ENCODE measurements around the gene SCAMP2. TPM values are rescaled to one million over a fixed set of nuclear protein-coding genes. Genes with fewer than 3 reads are reported as not detected.

Gene SCAMP2
- total RNA-seq, 1 experiment from 2014 or later = 97.4 TPM

DNA sequence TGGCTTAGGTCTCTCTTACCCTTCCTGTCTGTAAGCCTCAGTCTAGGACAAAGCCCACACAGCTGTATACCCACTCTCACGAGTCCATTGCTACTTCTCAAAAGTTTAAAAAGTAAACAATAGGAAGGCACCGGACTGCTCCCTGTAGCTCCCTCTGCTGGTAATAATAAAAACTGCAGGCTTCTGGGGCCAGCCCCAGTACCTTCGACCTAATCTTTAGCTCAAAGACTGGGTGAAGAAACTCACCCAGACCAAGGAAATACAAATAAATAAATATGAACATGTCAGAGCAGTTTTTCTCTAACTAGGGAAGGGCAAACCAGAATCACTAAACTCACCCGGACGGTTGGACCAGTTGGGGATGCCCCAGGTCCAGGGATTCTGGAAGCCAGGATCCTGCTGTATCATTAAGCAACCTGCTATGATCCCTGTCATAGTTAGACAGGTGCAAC, 28.5 kb upstream of the SCAMP2 start:
- H3K36me3 Mint-ChIP-seq (ENCODE audit: insufficient read depth, unreplicated experiment) = peaks cover 92% of the 10 kb centered on the region
- CTCF ChIA-PET = interaction anchor here (0.5 to 2.0 kb wide), 29 partner anchors 9 to 131 kb away, joined by 3 to 22 read pairs (median 4); partner anchors contain the start of genes COX5A, MPI, RPP25 and SCAMP2

DNA sequence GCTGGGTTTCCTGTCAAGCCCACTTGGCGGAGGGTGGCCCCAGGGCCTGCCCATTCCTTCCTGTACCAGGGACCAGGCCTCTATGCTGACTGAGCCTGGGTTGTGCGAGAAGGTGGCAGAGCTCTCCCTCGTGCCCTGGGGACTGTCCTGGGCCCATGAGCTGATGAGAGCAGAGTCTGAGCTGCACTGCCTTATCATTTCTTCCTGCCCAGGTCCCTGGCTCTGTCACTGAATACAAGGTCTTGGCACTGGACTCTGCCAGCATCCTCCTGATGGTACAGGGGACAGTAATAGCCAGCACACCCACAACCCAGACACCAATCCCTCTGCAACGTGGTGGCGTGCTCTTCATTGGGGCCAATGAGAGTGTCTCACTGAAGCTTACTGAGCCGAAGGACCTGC, 24.1 kb upstream of the SCAMP2 start:
- Mint-ChIP-seq H3K27me3 (ENCODE audit: insufficient read depth, unreplicated experiment) (no peaks in the 10 kb centered on the region), H3K27ac (ENCODE audit: unreplicated experiment) (no peak overlapping the region), H3K4me3 (ENCODE audit: unreplicated experiment) (no peak overlapping the region), H3K36me3 (ENCODE audit: insufficient read depth, unreplicated experiment) (peaks cover 66% of the 10 kb centered on the region), H3K9me3 (ENCODE audit: unreplicated experiment) (no peaks in the 10 kb centered on the region), H3K4me1 (ENCODE audit: low read depth, unreplicated experiment) (no peaks in the 10 kb centered on the region)
- POLR2A ChIA-PET = interaction anchor here (1.1 to 1.3 kb wide), 2 partner anchors 9 to 27 kb away, joined by 3 to 4 read pairs; partner anchors contain the start of gene FAM219B
- BruUV-seq (replicated peaks) = no TSS peak
- Histone ChIP-seq H3K27me3 (replicated peaks; ENCODE audit: control insufficient read depth, insufficient read depth, low read length) (no peaks in the 10 kb centered on the region), H3K36me3 (ENCODE audit: control insufficient read depth, insufficient read depth, low read length) (no peaks in the 10 kb centered on the region), H3K4me3 (ENCODE audit: low read depth, low read length) (no peak overlapping the region), H3K4me1 (no peaks in the 10 kb centered on the region), H3K9me3 (no peaks in the 10 kb centered on the region)
- intact Hi-C loops (cut with micrococcal nuclease; ENCODE audit: unreplicated experiment) = loop anchor here (5.0 kb wide), 1 partner anchor 210 kb away; no protein-coding TSS in a partner anchor
- CTCF ChIA-PET = no interaction called here
- TF ChIP-seq, protein P1, sequence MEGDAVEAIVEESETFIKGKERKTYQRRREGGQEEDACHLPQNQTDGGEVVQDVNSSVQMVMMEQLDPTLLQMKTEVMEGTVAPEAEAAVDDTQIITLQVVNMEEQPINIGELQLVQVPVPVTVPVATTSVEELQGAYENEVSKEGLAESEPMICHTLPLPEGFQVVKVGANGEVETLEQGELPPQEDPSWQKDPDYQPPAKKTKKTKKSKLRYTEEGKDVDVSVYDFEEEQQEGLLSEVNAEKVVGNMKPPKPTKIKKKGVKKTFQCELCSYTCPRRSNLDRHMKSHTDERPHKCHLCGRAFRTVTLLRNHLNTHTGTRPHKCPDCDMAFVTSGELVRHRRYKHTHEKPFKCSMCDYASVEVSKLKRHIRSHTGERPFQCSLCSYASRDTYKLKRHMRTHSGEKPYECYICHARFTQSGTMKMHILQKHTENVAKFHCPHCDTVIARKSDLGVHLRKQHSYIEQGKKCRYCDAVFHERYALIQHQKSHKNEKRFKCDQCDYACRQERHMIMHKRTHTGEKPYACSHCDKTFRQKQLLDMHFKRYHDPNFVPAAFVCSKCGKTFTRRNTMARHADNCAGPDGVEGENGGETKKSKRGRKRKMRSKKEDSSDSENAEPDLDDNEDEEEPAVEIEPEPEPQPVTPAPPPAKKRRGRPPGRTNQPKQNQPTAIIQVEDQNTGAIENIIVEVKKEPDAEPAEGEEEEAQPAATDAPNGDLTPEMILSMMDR (IDR thresholded peaks at IDR 0.05; ENCODE audit: insufficient read depth in 1 of 2, low read depth in 1 of 2, low read length in 1 of 2, severe bottlenecking in 1 of 2, unreplicated experiment in 1 of 2) = no peak
- no peak for DNase-seq

More for the DNA sequence above, 28.5 kb upstream of the SCAMP2 start:
- Mint-ChIP-seq H3K9me3 (ENCODE audit: unreplicated experiment) (no peaks in the 10 kb centered on the region), H3K4me1 (ENCODE audit: low read depth, unreplicated experiment) (no peaks in the 10 kb centered on the region), H3K27me3 (ENCODE audit: insufficient read depth, unreplicated experiment) (no peaks in the 10 kb centered on the region), H3K27ac (ENCODE audit: unreplicated experiment) (no peak overlapping the region), H3K4me3 (ENCODE audit: unreplicated experiment) (no peak overlapping the region)
- no peak overlapping the region for H3K4me3 ChIP-seq (ENCODE audit: low read depth, low read length)
- peaks cover 4% of the 10 kb centered on the region; the same call in 1 of the 2 replicates for H3K4me1 ChIP-seq
- TF ChIP-seq, protein P1 (IDR thresholded peaks at IDR 0.05; ENCODE audit: insufficient read depth in 1 of 2, low read depth in 1 of 2, low read length in 1 of 2, severe bottlenecking in 1 of 2, unreplicated experiment in 1 of 2) = peak; percentile 72 to 87
- POLR2A ChIA-PET = interaction anchor here (0.6 to 1.2 kb wide), 4 partner anchors 12 to 302 kb away, joined by 3 to 13 read pairs (median 4); partner anchors contain the start of gene MPI
- DNase-seq = peak; percentile 66 to 81
- H3K27me3 ChIP-seq (replicated peaks; ENCODE audit: control insufficient read depth, insufficient read depth, low read length) = no peaks in the 10 kb centered on the region
- intact Hi-C loops (cut with micrococcal nuclease; ENCODE audit: unreplicated experiment) = loop anchor here (1.0 kb wide), 2 partner anchors 11 to 49 kb away; partner anchors contain the start of gene MPI
- BruUV-seq (replicated peaks) = no TSS peak
- H3K36me3 ChIP-seq (ENCODE audit: control insufficient read depth, insufficient read depth, low read length) = peaks cover 5% of the 10 kb centered on the region
- H3K9me3 ChIP-seq = no peaks in the 10 kb centered on the region

DNA sequence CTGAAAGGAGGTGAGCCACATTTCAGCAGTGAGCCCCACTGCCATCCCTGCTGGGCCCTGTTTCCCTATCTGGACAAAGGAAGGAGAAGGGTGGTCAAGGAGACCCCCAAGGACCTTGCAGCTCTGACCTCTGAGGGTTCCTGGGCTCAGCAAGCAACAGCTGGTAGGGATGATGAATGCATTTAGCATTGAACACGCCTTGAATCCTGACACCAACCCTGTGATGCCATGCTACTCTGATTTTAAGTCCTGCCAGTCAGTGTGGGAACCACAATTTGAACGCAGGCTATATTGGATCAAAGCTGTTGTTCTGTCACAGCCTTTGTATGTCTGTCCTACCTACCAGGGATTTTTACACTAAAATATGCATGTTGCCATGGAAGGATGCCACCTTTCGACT, 23.2 kb upstream of the SCAMP2 start:
- Mint-ChIP-seq H3K4me1 (ENCODE audit: low read depth, unreplicated experiment) (no peaks in the 10 kb centered on the region), H3K9me3 (ENCODE audit: unreplicated experiment) (no peaks in the 10 kb centered on the region), H3K27me3 (ENCODE audit: insufficient read depth, unreplicated experiment) (no peaks in the 10 kb centered on the region), H3K4me3 (ENCODE audit: unreplicated experiment) (no peak overlapping the region), H3K27ac (ENCODE audit: unreplicated experiment) (no peak overlapping the region), H3K36me3 (ENCODE audit: insufficient read depth, unreplicated experiment) (peaks cover 56% of the 10 kb centered on the region)
- Histone ChIP-seq H3K36me3 (ENCODE audit: control insufficient read depth, insufficient read depth, low read length) (no peaks in the 10 kb centered on the region), H3K27me3 (replicated peaks; ENCODE audit: control insufficient read depth, insufficient read depth, low read length) (no peaks in the 10 kb centered on the region), H3K9me3 (no peaks in the 10 kb centered on the region), H3K4me3 (ENCODE audit: low read depth, low read length) (no peak overlapping the region), H3K4me1 (no peaks in the 10 kb centered on the region)
- intact Hi-C loops (cut with micrococcal nuclease; ENCODE audit: unreplicated experiment) = loop anchor here (5.0 kb wide), 1 partner anchor 209 kb away; no protein-coding TSS in a partner anchor
- CTCF ChIA-PET = no interaction called here
- no peak for DNase-seq
- BruUV-seq (replicated peaks) = no TSS peak
- TF ChIP-seq, protein P1 (IDR thresholded peaks at IDR 0.05; ENCODE audit: insufficient read depth in 1 of 2, low read depth in 1 of 2, low read length in 1 of 2, severe bottlenecking in 1 of 2, unreplicated experiment in 1 of 2) = no peak
- POLR2A ChIA-PET = interaction anchor here (0.6 kb wide), 2 partner anchors 15 to 58 kb away, joined by 3 read pairs; no protein-coding TSS in a partner anchor
